Measurements from ENCODE around the gene SCAF11.
A peak's percentile ranks its signal among the peaks of the same experiment; 100 is the strongest.
"Not testable (repeated sequence)": the region's sequence is repeated elsewhere in the genome, so short reads cannot be mapped to it uniquely, and the experiment has no call there.

The SCAF11 gene

GRCh38 chr12:45990468-45991283 is at the start of gene SCAF11:
Gene SCAF11 (minus strand): TSS chr12:45990574. CDS start chr12:45964167, 26,407 bp downstream.
- DNase-seq (ENCODE audit: insufficient read length, low spot score) (peak; percentile 67), FAIRE-seq (peak; percentile 95)

- FAIRE-seq; DNase-seq (ENCODE audit: insufficient read length, low spot score): not testable (repeated sequence)
Observed at GRCh38 chr12:46037066-46037465, 46.7 kb upstream of the SCAF11 start.

GRCh38 chr12:46027172-46027571 is 36.8 kb upstream of the SCAF11 start:
- no peak for DNase-seq (ENCODE audit: insufficient read length, low spot score)
- FAIRE-seq = no peak

GRCh38 chr12:46024099-46024498 is 33.7 kb upstream of the SCAF11 start:
- FAIRE-seq (no peak), DNase-seq (ENCODE audit: insufficient read length, low spot score) (no peak)

GRCh38 chr12:46020768-46021167 is 30.4 kb upstream of the SCAF11 start:
- DNase-seq (ENCODE audit: insufficient read length, low spot score) (no peak), FAIRE-seq (no peak)

GRCh38 chr12:46018712-46019111 is 28.3 kb upstream of the SCAF11 start:
- not testable (repeated sequence) for FAIRE-seq; DNase-seq (ENCODE audit: insufficient read length, low spot score)

GRCh38 chr12:46017866-46018375 is 27.5 kb upstream of the SCAF11 start:
- FAIRE-seq; DNase-seq (ENCODE audit: insufficient read length, low spot score): not testable (repeated sequence)

GRCh38 chr12:46005823-46006222 is 15.4 kb upstream of the SCAF11 start:
- DNase-seq (ENCODE audit: insufficient read length, low spot score) (no peak), FAIRE-seq (no peak)

- DNase-seq (ENCODE audit: insufficient read length, low spot score) (no peak), FAIRE-seq (no peak)
Observed at GRCh38 chr12:46005151-46005797, 14.9 kb upstream of the SCAF11 start.

GRCh38 chr12:46004715-46005114 is 14.3 kb upstream of the SCAF11 start:
- FAIRE-seq = no peak
- no peak for DNase-seq (ENCODE audit: insufficient read length, low spot score)

- DNase-seq (ENCODE audit: insufficient read length, low spot score); FAIRE-seq: not testable (repeated sequence)
Observed at GRCh38 chr12:46000076-46000475, 9.7 kb upstream of the SCAF11 start.

GRCh38 chr12:45994736-45995135 is 4.4 kb upstream of the SCAF11 start:
- DNase-seq (ENCODE audit: insufficient read length, low spot score) = no peak
- no peak for FAIRE-seq

GRCh38 chr12:45991284-45992249 is 1.2 kb upstream of the SCAF11 start:
- FAIRE-seq (peak; percentile 85), DNase-seq (ENCODE audit: insufficient read length, low spot score) (peak; percentile 35)

GRCh38 chr12:45989721-45990467 is 480 bp downstream of the SCAF11 start:
- FAIRE-seq (peak; percentile 33), DNase-seq (ENCODE audit: insufficient read length, low spot score) (no peak)

- no peak for FAIRE-seq
- DNase-seq (ENCODE audit: insufficient read length, low spot score) = no peak
Observed at GRCh38 chr12:45989287-45989686, 1.1 kb downstream of the SCAF11 start.

- FAIRE-seq = no peak
- DNase-seq (ENCODE audit: insufficient read length, low spot score) = no peak
Observed at GRCh38 chr12:45988264-45988663, 2.1 kb downstream of the SCAF11 start.

GRCh38 chr12:45987340-45987727 is 3.0 kb downstream of the SCAF11 start:
- FAIRE-seq = peak; percentile 42

GRCh38 chr12:45986641-45987339 is 3.6 kb downstream of the SCAF11 start:
- FAIRE-seq = peak; percentile 64
- DNase-seq (ENCODE audit: insufficient read length, low spot score) = no peak

More at GRCh38 chr12:45987340-45987727, 3.0 kb downstream of the SCAF11 start:
- no peak for DNase-seq (ENCODE audit: insufficient read length, low spot score)

All from GM19239 (cell line).